T-cell (primary cell): ENCODE data around the gene NPAS3. TPM values are rescaled to one million over a fixed set of nuclear protein-coding genes. Genes with fewer than 3 reads are reported as not detected.

Experiments used
- ATAC-seq, 4 experiments: fragments of 200-7000 bp in 3 of 4; fragments of 150-1000 bp in 1 of 4; cut with Tn5 transposase; replicated peaks in 1 of 4; 1 replicate in 3 of 4; 2 replicates in 1 of 4; pipeline ENCODE4 v1.10.0; 2021; ENCODE audit warnings: moderate library complexity in 3 of 4, mild to moderate bottlenecking in 2 of 4, moderate number of reproducible peaks in 1 of 4
- CTCF ChIA-PET, 2 donors: fragments of 300-600 bp; sonication (Branson Sonifier 250); formaldehyde crosslinking; loops; one replicate each; lab custom pipeline; 2022; ENCODE audit warnings: antibody characterized with exemption in 2 of 2; lab: Charles Lee
- POLR2A ChIA-PET, 2 donors: fragments of 300-600 bp; sonication (Branson Sonifier 250); formaldehyde crosslinking; loops; one replicate each; lab custom pipeline; 2022; ENCODE audit warnings: antibody characterized with exemption in 2 of 2; lab: Charles Lee
- DNase-seq, 35 experiments: peaks; one replicate each; pipeline versions ENCODE4 v3.0.0 to v3.0.0-alpha.2; 2013 to 2023
- H3K27ac ChIP-seq: one replicate; pipeline ENCODE4 v1.5.1; 2013; ENCODE audit warnings: low read length
- H3K27me3 ChIP-seq, 2 experiments: replicated peaks in 1 of 2; 1 replicate in 1 of 2; 2 replicates in 1 of 2; pipeline versions ENCODE4 v1.6.1 to v1.7.0; 2013; ENCODE audit warnings: low read length in 1 of 2, mixed read lengths in 1 of 2; ENCODE audit not compliant: control insufficient read depth in 2 of 2, insufficient read depth in 2 of 2; ENCODE audit errors: extremely low read depth in 1 of 2
- H3K36me3 ChIP-seq, 2 donors: 1 replicate in 1 of 2; 2 replicates in 1 of 2; pipeline versions ENCODE4 v1.6.1 to v1.7.0; 2013; ENCODE audit warnings: low read length in 1 of 2; ENCODE audit not compliant: control insufficient read depth in 2 of 2, insufficient read depth in 1 of 2; ENCODE audit errors: extremely low read depth in 1 of 2
- H3K4me1 ChIP-seq, 2 experiments: 1 replicate in 1 of 2; 2 replicates in 1 of 2; pipeline versions ENCODE4 v1.6.1 to v1.7.0; 2013; ENCODE audit warnings: low read length in 2 of 2, mixed read lengths in 1 of 2; ENCODE audit not compliant: insufficient read depth in 2 of 2, control insufficient read depth in 1 of 2; ENCODE audit errors: extremely low read depth in 1 of 2
- H3K4me3 ChIP-seq, 2 donors: 1 replicate in 1 of 2; 2 replicates in 1 of 2; pipeline versions ENCODE4 v1.5.1 to v1.7.0; 2013; ENCODE audit warnings: mild to moderate bottlenecking in 2 of 2, low read length in 1 of 2, moderate library complexity in 1 of 2; ENCODE audit not compliant: control insufficient read depth in 1 of 2; ENCODE audit errors: extremely low read depth in 1 of 2
- H3K9me3 ChIP-seq: 2 replicates; pipeline ENCODE4 v1.7.0; 2013
- H3K27ac Mint-ChIP-seq, 2 donors: one replicate each; pipeline ENCODE4 v1.8.0; 2020 to 2021; ENCODE audit warnings: mild to moderate bottlenecking in 2 of 2, mixed read lengths in 2 of 2
- H3K27me3 Mint-ChIP-seq, 2 donors: one replicate each; pipeline ENCODE4 v1.8.0; 2021 to 2022; ENCODE audit warnings: mixed read lengths in 2 of 2
- H3K36me3 Mint-ChIP-seq: one replicate; pipeline ENCODE4 v1.8.0; 2021; ENCODE audit warnings: mixed read lengths
- H3K4me1 Mint-ChIP-seq, 3 donors: one replicate each; pipeline ENCODE4 v1.8.0; 2020 to 2022; ENCODE audit warnings: mixed read lengths in 3 of 3, mild to moderate bottlenecking in 1 of 3
- H3K4me3 Mint-ChIP-seq, 3 donors: one replicate each; pipeline ENCODE4 v1.8.0; 2020 to 2022; ENCODE audit warnings: mild to moderate bottlenecking in 3 of 3, mixed read lengths in 3 of 3, moderate library complexity in 3 of 3
- H3K9me3 Mint-ChIP-seq, 3 donors: one replicate each; pipeline ENCODE4 v1.8.0; 2020 to 2022; ENCODE audit warnings: mixed read lengths in 3 of 3
- WGBS: methylation state at CpG from one replicate; pipeline ENCODE4 v1.1.5; 2013; ENCODE audit warnings: missing lambda C conversion rate; ENCODE audit not compliant: insufficient coverage; 5-methylcytosine and 5-hydroxymethylcytosine counted together
- total RNA-seq, 35 experiments: library from RNA in 6 of 35; stranded (reverse) in 6 of 35; fragments of 120-200 nt in 1 of 35; gene quantifications; one replicate each; pipeline versions ENCODE4 v1.2.1 to v1.2.4 and lab custom pipeline; 2013 to 2026

Gene NPAS3
- total RNA-seq, 5 donors from 2014 or later (not counting 1 experiment from before 2014, with no cell fraction given): 0.10 TPM; not detected in 4

DNA sequence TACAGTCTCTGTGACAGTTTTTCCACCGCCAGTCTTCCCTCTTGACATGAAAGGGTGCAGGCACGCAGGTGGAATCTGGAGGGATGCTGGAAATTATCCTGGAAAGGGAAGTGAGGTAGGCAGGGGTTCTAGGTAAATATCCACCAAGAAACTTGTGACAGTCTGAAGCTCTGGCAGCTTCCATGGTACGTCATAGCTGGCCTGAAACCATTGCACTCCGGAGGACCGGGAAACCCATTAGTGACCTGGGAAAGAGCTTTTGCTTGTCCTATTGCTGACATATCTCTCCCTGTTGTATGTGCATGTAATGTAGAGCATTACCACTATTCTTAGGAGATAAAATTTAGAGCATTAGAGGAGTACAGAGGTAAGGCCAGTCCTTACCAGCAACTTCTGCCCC is 736.2 kb downstream of the NPAS3 start:
- POLR2A ChIA-PET: no interaction called here
- no peaks in the 10 kb centered on the region for H3K9me3 Mint-ChIP-seq
- no peaks in the 10 kb centered on the region for H3K4me1 Mint-ChIP-seq
- ATAC-seq: no peak
- Histone ChIP-seq H3K27ac (no peak overlapping the region), H3K4me1 (no peaks in the 10 kb centered on the region), H3K9me3 (no peaks in the 10 kb centered on the region), H3K4me3 (no peak overlapping the region), H3K36me3 (no peaks in the 10 kb centered on the region), H3K27me3 (no peaks in the 10 kb centered on the region)
- no peak overlapping the region for H3K27ac Mint-ChIP-seq
- peaks cover 0 to 4% of the 10 kb centered on the region in 2 donors for H3K27me3 Mint-ChIP-seq
- CTCF ChIA-PET: no interaction called here
- DNase-seq: no peak
- H3K36me3 Mint-ChIP-seq: no peaks in the 10 kb centered on the region
- no peak overlapping the region for H3K4me3 Mint-ChIP-seq
- 100% methylated on average over 1 of the region's 5 CpGs for WGBS

DNA sequence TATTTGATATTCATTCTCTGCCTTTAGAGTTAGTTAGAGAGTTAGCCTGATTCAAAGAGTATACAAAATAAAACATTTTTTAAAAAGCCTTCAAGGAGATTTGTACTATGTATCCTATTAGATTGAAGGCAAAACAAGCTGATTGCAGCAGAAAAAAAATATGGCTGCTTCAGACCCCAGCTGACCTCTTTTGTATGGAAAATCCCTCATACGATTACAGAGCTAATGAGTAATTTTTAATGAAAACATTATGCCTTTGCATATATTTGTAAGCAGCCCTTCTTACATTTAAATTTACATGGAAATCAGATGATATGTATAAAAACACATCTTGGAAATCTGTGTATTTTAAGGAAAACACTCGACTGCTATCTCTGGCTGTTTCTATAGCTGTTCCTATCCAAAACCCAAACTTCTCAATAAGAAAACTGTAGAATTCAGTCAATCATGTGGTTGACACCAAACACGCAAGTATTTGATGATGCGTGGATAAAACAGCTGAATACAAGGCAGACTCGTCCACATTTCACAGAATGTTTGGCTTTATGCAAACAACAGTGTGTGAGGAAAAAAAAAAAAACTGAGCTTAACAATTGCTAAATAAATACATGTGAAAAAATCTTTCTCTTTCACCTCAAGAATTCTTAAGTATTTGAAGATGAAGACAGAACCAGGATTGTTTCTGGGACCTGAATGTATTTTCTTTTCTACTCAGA is 736.9 kb downstream of the NPAS3 start:
- H3K27me3 ChIP-seq: no peaks in the 10 kb centered on the region
- Mint-ChIP-seq H3K9me3 (no peaks in the 10 kb centered on the region), H3K36me3 (no peaks in the 10 kb centered on the region), H3K27me3 (peaks cover 0 to 4% of the 10 kb centered on the region in 2 donors), H3K4me1 (no peaks in the 10 kb centered on the region), H3K27ac (no peak overlapping the region), H3K4me3 (no peak overlapping the region)
- CTCF ChIA-PET: interaction anchor here in 1 of 2 donors (0.6 kb wide), 1 partner anchor 89 kb away, joined by 3 read pairs; no protein-coding TSS in a partner anchor
- H3K4me1 ChIP-seq: no peaks in the 10 kb centered on the region
- H3K4me3 ChIP-seq: no peak overlapping the region
- H3K27ac ChIP-seq: no peak overlapping the region
- no CpG with 5 or more reads among the region's 5 CpGs for WGBS
- POLR2A ChIA-PET: no interaction called here
- H3K9me3 ChIP-seq: no peaks in the 10 kb centered on the region
- DNase-seq (no peak), ATAC-seq (no peak)
- H3K36me3 ChIP-seq: no peaks in the 10 kb centered on the region

DNA sequence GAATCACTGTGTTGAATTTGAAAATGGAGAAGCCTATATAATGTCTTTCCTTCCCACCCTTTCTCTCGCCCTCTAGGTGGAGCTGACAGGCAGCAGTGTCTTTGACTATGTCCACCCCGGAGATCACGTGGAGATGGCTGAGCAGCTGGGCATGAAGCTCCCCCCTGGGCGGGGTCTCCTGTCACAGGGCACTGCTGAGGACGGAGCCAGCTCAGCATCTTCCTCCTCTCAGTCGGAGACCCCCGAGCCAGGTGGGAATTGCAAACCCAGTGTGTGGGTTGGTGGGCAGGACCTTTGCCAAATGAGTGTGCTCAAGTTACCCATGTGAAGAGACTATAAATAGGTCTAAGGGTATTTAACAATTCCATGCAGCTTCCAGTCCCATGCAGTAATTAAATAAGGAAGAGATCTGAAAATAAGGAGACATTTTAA is 737.5 kb downstream of the NPAS3 start:
- H3K9me3 ChIP-seq: no peaks in the 10 kb centered on the region
- Mint-ChIP-seq H3K4me1 (no peaks in the 10 kb centered on the region), H3K27ac (no peak overlapping the region), H3K9me3 (no peaks in the 10 kb centered on the region), H3K27me3 (peaks cover 0 to 4% of the 10 kb centered on the region in 2 donors), H3K4me3 (no peak overlapping the region), H3K36me3 (no peaks in the 10 kb centered on the region)
- DNase-seq (no peak), ATAC-seq (no peak)
- ChIA-PET CTCF (interaction anchor here in 1 of 2 donors (0.6 kb wide), 1 partner anchor 88 kb away, joined by 3 read pairs; no protein-coding TSS in a partner anchor), POLR2A (no interaction called here)
- no CpG with 5 or more reads among the region's 7 CpGs for WGBS
- H3K4me3 ChIP-seq: no peak overlapping the region
- H3K27ac ChIP-seq: no peak overlapping the region
- no peaks in the 10 kb centered on the region for H3K4me1 ChIP-seq
- H3K27me3 ChIP-seq: no peaks in the 10 kb centered on the region
- no peaks in the 10 kb centered on the region for H3K36me3 ChIP-seq

DNA sequence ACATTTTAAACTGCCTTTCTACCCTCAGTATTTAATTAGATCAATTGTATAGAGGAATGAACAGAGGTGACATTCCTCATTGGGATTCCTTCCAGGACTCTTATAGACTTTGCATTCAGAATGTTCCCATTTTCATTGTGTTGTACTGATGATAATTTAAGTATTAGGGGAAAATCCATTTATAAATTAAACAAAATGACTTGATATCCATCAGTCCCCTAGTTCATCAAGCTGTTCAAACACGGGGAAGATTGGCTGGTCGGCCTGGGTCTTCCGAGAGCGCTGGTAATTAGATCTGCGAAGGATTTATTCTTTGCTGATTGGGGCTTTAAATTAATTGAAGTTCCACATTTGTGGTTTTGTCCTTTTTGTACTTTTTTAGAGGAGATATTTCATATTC is 738.2 kb downstream of the NPAS3 start:
- Histone ChIP-seq H3K9me3 (no peaks in the 10 kb centered on the region), H3K36me3 (no peaks in the 10 kb centered on the region), H3K27me3 (no peaks in the 10 kb centered on the region), H3K4me1 (no peaks in the 10 kb centered on the region), H3K4me3 (no peak overlapping the region), H3K27ac (no peak overlapping the region)
- Mint-ChIP-seq H3K4me1 (no peaks in the 10 kb centered on the region), H3K27me3 (peaks cover 0 to 4% of the 10 kb centered on the region in 2 donors), H3K4me3 (no peak overlapping the region), H3K9me3 (no peaks in the 10 kb centered on the region), H3K27ac (no peak overlapping the region), H3K36me3 (no peaks in the 10 kb centered on the region)
- no peak for ATAC-seq
- ChIA-PET POLR2A (no interaction called here), CTCF (no interaction called here)
- 100% methylated on average over 1 of the region's 5 CpGs for WGBS
- no peak for DNase-seq

DNA sequence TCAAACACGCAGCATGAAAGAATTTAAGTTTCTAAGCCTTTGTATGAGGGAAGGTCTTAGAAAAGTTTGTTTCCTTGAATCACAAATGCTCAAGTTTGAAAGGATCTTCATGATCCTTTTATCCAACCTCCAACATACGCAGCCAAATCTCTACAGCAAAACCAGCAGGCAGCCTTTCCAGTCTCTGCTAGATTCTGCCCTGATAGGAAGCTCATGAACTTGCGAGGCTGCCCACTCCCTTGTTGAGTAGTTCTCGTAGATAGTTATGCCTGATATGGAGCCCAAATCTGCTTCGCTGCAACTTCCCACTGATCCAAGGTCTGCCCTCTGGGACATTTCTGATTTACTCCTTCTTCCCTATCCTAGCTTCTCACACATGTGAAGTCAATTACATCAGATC is 739.3 kb downstream of the NPAS3 start:
- H3K4me3 Mint-ChIP-seq: no peak overlapping the region
- H3K4me3 ChIP-seq: no peak overlapping the region
- 100% methylated on average over 2 of the region's 5 CpGs for WGBS
- no peak for ATAC-seq
- no peak overlapping the region for H3K27ac ChIP-seq
- ChIA-PET POLR2A (no interaction called here), CTCF (no interaction called here)
- no peak overlapping the region for H3K27ac Mint-ChIP-seq
- H3K36me3 ChIP-seq: no peaks in the 10 kb centered on the region
- DNase-seq: no peak
- H3K9me3 ChIP-seq: no peaks in the 10 kb centered on the region
- no peaks in the 10 kb centered on the region for H3K36me3 Mint-ChIP-seq
- H3K4me1 Mint-ChIP-seq: no peaks in the 10 kb centered on the region
- no peaks in the 10 kb centered on the region for H3K27me3 Mint-ChIP-seq
- H3K4me1 ChIP-seq: no peaks in the 10 kb centered on the region
- H3K9me3 Mint-ChIP-seq: no peaks in the 10 kb centered on the region
- H3K27me3 ChIP-seq: no peaks in the 10 kb centered on the region

DNA sequence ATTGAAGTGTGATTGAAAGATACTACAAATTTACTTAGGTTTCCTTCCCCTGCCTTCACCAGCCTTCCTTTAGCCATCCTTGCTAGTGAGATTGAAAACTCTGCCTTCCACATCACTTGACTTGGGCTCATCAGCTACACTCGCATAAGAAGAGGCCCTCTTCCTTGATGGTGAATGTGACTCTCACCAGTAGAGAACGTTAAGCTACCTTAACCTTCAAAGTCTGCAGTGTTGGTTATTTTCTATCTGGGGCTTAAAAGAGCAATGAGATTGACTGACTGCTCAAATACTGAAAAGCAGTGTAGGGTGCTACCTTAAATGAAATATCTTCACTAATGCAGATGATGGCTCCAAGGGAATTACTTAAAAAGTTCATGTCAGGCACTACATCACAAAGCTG is 740.3 kb downstream of the NPAS3 start:
- CTCF ChIA-PET: interaction anchor here in 1 of 2 donors (0.5 kb wide), 1 partner anchor 9 kb away, joined by 3 read pairs; no protein-coding TSS in a partner anchor
- Histone ChIP-seq H3K4me3 (no peak overlapping the region), H3K27ac (no peak overlapping the region), H3K36me3 (no peaks in the 10 kb centered on the region), H3K9me3 (no peaks in the 10 kb centered on the region), H3K27me3 (no peaks in the 10 kb centered on the region), H3K4me1 (no peaks in the 10 kb centered on the region)
- H3K27ac Mint-ChIP-seq: no peak overlapping the region
- no peaks in the 10 kb centered on the region for H3K4me1 Mint-ChIP-seq
- H3K9me3 Mint-ChIP-seq: no peaks in the 10 kb centered on the region
- H3K36me3 Mint-ChIP-seq: no peaks in the 10 kb centered on the region
- POLR2A ChIA-PET: no interaction called here
- no peaks in the 10 kb centered on the region for H3K27me3 Mint-ChIP-seq
- no peak for DNase-seq
- WGBS: no CpG with 5 or more reads among the region's 2 CpGs
- ATAC-seq: no peak
- no peak overlapping the region for H3K4me3 Mint-ChIP-seq
